HCT116 (cell line): Measurements from ENCODE around the gene NOC3L.

Source experiments
- CEBPB ChIP-seq: IDR thresholded peaks from 2 replicates; pipeline ENCODE4 v1.6.1; 2012; ENCODE audit warnings: low read depth
- CTCF ChIP-seq, 3 experiments: fragments of 200-600 bp in 1 of 3; sonication (generic) in 1 of 3; IDR thresholded peaks in 2 of 3; conservative IDR thresholded peaks in 1 of 3; 2 replicates each; pipeline ENCODE4 v1.5.1; 2012 to 2017; ENCODE audit warnings: low read depth in 2 of 3, low read length in 2 of 3, antibody characterized with exemption in 1 of 3, borderline replicate concordance in 1 of 3, control low read depth in 1 of 3, mild to moderate bottlenecking in 1 of 3, mixed read lengths in 1 of 3, mixed run types in 1 of 3, moderate library complexity in 1 of 3; ENCODE audit not compliant: insufficient read depth in 1 of 3
- EZH2 ChIP-seq: fragments of 200-600 bp; sonication (generic); IDR thresholded peaks from 2 replicates; pipeline ENCODE4 v1.6.1; 2017; ENCODE audit warnings: antibody characterized with exemption, mixed run types
- JUND ChIP-seq: IDR thresholded peaks from 2 replicates; pipeline ENCODE4 v1.6.1; 2012
- MAX ChIP-seq: IDR thresholded peaks from 2 replicates; pipeline ENCODE4 v1.6.1; 2012
- POLR2A ChIP-seq: IDR thresholded peaks from 2 replicates; pipeline ENCODE4 v1.7.0; 2011; ENCODE audit warnings: borderline replicate concordance; ENCODE audit not compliant: insufficient read depth, insufficient read length; ENCODE audit errors: extremely low read depth
- RAD21 ChIP-seq: IDR thresholded peaks from 2 replicates; pipeline ENCODE4 v1.6.1; 2012; ENCODE audit warnings: low read depth, mild to moderate bottlenecking
- SIN3A ChIP-seq: IDR thresholded peaks from 2 replicates; pipeline ENCODE4 v1.6.1; 2012; ENCODE audit warnings: low read depth

GRCh38 chr10:94315024-94315451 lies 47.7 kb downstream of the NOC3L start:
- no peak for TF ChIP-seq JUND
- no peak for TF ChIP-seq POLR2A
- TF ChIP-seq EZH2: no peak
- TF ChIP-seq CTCF (IDR thresholded peaks at IDR 0.05 in 2 of 3, conservative IDR thresholded peaks at IDR 0.05 in 1 of 3; ENCODE audit: borderline replicate concordance in 1 of 3, insufficient read depth in 1 of 3, low read depth in 2 of 3, low read length in 2 of 3): no peak
- TF ChIP-seq CEBPB: no peak
- no peak for TF ChIP-seq RAD21
- no peak for TF ChIP-seq MAX
- no peak for TF ChIP-seq SIN3A
